Activated CD4-positive, CD25-positive, alpha-beta regulatory T cell treated with anti-CD3 and anti-CD28 coated beads, Interleukin-2, amount 50 U/mL, for 72 hours (primary cell): ENCODE results near the gene RECQL5.

Source experiments
- DNase-seq: peaks from one replicate; pipeline ENCODE4 v3.0.0; 2021

The RECQL5 gene

DNA sequence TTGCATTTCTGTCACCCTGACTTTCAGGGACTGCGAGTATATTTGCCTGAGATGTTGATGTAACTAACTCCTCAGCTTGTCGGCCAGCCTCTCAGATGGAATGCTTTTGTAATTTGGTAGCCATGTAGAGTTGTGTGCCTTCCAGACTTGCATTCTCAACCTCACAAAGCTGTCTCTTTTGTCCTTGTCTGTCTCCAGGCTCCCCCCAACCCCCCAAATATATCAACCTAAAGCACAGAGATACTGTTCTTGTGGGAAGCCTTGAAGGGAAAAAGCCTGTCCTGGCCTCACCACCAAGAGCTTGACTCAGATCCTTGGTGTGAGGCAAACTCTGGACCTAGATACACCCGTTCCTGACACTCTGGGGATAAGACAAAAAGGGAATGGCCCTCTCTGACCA lies 18.5 kb upstream of the RECQL5 start:
- no peak for DNase-seq

DNA sequence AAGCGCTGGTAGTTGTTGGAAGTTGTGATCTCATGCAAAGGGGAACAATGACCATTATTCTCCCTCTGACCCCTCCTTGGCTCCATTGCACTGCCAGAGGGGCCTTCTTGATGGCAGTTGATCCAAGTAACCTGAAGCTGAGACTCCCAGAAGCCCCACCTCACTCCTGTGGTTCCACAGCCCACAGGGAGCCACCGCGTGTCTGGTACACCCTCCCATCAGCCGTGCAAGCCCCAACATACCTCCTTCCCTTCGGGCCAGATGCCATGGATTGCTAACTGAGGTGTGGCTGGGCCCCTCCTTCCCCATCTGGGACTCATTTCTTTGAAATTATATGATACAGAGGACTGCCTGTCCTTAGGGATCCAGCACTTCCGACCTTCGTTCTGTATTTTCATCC lies 18.0 kb upstream of the RECQL5 start:
- DNase-seq: no peak

DNA sequence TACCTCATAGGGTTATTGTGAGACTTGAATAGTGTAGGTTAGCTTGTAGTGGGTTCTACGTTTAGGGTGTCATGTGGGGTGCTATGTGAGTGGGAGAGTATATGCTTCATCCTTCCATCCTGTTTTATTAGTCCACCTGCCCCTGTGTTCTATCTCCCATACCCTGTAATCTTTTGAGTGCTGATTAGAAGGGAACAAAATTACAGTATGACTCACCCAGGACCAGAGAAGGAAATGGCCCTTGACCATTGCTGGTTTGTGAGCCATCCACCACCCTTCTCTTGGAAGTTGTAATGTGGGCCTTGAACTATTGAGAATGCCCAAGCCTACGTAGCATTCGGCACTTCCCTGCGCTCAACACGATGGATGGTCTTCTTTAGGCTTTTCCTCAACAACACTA lies 17.3 kb upstream of the RECQL5 start:
- DNase-seq: no peak

DNA sequence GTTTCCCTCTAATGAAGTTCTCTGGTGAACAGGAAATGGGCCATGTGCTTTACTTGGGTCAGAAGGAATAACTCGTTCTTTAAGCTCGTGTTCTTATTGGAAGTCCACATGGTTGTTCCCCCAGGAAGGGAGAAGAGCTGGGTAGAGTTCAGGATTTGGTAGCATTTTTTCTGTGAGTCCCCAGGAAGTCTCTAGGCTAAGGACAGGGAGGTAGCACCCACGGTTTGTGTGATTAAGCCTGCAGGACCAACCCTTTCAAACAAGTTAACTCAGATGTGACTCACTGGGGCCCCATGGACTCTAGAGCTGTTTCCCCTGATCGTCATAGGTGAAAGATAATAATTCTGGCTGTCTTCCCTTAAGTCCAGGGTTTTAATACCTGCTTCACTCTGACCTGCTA lies 16.6 kb upstream of the RECQL5 start:
- no peak for DNase-seq

DNA sequence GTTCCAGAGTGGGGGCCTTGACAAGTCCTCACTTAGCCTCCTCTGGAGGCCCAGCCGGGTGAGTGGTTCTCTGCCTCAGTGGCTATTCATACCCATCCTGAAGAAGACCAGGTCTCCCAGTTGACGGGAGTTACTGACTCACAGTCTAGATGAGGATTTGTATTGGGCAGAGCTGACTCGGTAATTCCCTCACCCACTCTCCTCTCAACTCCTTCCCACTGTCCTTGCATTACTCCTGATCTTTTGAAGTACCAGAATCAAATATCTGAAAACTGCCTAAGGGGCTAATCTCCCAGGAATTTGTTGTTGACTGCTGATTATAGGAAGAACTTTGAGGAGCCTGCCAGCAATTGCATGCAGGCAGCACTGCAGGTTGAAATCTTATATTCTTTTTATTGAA lies 14.3 kb upstream of the RECQL5 start:
- no peak for DNase-seq

DNA sequence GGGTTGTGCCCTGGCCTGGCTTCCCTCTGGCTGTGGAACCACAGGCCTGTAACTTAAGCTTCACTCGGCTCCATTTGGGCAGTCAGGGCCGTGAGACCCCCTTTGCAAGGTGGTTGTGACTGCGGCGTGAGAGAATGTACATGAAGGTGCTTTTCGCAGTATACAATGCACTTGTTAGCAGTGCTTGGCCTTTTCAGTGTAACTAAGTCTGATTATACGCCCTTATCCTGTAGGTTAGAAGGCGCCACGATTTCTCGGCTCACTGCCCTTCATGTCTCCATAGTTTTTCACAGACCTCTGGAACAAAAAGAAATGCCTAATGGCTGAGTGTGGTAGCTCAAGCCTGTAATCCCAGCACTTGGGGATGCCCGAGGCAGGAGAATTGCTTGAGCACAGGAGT lies 13.5 kb upstream of the RECQL5 start:
- no peak for DNase-seq

DNA sequence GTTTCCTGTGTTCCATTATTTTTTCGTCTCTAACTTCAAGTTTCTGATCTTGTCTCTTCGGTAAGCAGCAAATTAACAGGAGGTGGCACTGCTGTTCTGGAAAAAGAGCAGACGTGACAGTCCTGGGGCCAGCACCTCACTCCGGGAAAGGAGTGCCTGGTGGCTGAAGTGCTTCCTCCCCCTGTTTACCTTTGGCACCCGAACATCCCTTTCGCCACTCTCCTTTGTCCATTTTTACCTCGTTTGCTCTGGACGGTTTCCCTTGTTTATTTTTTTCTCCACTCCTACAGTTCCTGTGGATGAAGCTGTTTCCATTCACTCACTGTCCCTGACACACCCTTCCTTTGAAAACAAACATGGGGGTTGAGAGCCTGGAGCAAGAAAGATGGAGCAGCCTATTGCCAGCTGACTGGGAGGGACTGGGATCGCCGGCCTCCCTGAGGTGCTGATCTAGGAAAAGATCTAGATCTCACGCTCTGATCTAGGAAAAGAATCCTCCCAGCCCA lies 12.8 kb upstream of the RECQL5 start:
- no peak for DNase-seq

DNA sequence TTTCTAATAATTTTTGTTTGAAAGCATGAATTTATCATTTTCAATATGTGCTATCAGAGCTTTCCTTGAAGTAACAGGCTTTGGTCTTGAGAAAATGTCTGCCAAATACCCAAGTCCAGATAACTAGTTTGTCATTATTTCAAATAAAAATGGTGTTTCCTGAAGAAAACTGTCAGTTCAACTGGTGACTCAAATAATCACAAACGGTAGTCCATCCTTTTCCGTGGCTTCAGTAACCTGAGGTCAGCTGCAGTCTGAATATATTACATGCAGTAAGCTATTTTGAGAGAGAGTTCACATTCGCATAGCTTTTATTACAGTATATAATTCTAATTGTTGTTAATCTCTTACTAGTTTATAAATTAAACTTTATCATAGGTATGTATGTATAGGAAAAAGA lies 9.5 kb upstream of the RECQL5 start:
- no peak for DNase-seq

DNA sequence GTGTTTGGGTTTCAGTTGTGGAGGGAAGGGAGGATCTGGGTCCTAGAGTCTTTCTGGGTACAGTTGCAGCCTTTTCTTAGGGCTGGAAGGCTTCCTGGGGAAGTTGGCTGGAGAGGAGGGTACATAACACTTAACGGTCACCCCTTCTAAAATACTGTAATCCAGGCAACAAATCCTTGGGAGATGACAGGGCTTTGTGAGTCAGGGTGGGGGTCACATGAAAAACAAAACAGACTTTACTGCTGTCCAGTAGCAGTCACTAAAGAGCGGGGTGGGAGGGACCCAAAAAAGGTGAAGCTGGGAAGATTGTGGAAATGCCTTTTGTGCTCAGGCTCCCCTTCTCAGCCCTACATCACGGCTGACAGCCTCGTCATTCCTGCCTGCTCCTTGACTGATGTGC lies 6.5 kb upstream of the RECQL5 start:
- DNase-seq: no peak

DNA sequence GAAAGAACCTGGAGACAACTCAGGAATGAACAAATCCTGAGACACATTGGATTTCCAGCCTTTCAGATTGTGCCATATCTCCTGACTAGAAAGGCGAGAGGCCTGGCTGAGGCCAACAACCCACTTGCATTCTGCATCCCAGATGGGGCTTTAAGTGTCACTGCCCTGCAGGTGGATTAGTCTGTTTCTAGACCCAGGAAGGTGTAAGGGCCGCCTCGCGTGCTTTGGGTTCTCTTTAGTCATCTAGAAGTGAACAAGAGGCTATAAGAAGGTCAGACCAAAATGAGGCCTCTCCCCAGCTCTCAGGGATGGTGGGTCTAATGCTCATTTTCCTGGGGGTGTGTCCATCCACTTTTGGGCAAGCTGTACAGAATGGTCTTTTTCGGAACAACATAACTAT lies 5.1 kb upstream of the RECQL5 start:
- DNase-seq: no peak

DNA sequence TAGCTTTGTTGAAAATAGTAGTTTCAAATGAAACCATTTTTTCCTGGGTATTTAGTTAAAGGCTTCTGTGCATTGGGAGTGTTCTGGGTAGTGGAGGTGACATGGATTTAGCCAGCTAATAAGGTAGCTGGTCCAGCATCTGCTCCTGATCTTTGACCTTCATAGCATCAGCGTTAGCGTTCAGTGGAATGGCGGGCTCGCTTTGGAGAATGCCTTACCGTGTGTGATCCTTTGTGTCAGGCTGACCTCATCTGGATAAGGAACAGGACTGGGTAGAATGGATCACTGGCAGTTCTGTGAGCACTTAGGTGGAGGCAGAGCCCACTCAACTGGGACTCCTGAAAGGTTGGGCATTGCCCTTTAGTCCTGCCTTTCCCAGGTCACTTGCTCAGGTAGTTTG lies 3.9 kb upstream of the RECQL5 start:
- DNase-seq: no peak

DNA sequence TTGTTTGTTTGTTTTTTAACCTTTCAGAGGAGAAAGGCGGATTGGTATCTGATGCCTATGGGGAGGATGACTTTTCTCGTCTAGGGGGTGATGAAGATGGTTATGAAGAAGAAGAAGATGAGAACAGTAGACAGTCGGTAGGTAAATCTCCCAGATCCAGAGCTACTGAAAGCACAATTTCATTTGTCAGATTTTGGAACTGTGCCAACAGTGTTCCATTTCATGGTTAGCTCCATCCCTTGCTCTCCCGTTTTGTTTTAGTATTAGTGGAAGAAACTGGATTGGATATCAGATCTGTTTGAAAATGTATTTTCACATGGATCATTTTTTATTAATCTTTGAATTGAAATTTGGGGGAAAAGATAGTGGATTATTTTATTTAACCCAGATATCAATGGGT lies 1.5 kb upstream of the RECQL5 start:
- DNase-seq: no peak

DNA sequence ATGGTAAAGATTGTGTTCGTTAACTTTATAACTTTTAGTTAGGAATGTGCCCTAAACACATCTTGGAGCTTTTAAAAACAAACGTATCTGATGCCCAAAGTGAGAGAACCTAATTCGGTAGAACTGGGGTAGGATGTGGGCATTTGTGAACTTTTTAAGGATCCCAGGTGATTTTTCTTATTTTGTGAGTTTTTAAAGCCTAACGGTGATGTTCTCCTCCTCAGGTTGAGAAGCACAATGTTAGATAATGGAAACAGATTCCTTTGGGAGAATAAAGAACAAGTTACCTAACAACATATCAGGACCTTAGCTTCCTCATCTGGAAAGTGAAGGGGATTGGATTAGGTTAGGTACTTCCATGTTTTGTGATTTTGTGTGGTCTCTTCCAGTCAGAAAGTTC lies 871 bp upstream of the RECQL5 start:
- no peak for DNase-seq

DNA sequence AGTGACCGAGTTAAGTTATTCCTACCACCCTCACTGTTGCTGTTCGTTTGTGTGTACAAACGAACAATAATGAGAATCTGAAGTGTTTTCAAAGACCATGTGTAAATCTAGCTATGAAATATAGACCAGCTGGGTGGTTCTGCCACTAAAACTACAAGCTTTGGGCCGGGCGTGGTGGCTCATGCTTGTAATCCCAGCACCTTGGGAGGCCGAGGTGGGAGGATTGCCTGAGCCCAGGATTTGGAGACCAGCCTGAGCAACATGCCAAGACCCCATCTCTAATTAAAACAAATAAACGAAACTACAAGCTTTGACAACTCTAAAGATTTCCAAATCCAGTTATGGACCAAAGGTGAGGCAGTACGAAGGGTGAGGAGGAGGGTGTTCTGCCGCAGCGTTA lies 973 bp downstream of the RECQL5 start:
- no peak for DNase-seq

DNA sequence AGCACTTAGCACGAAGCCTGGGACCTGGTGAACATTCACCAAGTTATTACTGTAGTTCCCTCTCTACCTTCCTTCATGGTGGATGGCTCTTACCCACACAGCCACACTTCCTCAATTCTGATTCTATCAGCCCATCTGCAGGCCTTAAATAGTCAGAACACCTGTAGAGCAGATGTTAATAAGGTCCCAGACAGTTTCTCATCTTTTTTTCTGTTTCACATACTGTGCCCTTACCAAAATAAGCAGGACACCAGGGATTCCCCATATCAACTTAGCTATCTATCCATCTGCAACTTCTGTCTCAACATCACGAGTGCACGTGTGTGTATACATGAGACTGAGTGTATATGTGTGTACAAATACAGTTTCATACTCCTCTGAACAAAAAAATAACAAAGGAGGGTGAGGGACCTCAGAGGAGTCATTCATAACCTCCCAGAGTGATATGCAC lies 2.8 kb downstream of the RECQL5 start:
- no peak for DNase-seq

DNA sequence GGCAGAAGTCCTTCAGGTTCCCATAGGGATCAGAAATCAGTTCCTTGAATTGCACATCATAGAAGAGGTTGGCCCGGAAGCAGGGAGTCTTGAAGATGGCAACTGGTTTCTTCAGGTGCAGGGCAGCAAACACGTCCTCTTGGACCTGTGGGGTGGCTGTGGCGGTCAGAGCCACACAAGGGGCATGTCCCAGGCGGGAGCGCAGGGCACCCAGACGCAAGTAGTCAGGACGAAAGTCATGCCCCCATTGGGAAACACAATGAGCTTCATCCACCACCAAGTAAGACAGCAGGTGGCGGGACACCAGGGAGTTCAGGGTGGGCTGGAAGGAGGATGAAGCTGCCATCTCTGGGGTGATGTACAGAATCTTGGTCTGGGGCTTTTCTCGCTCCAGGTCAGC lies 4.4 kb downstream of the RECQL5 start:
- DNase-seq: no peak

DNA sequence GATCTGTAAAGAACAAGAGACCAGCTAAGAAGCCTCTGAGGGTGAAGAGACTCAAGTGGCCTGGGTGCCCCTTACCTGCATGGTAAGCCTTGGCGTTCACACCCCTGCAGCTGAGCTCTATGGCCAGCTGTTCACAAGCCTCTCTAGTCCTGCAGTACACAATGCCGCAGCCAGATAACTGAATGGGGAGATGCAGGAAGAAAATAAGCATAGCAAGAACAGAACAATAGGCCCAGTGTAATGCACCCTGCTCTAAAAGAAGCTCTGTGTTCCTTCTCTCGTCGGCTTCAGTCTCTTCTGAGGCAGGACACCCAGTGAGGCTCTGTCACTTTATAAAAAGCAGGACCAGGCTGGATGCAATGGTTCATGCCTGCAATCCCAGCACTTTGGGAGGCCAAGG lies 5.4 kb downstream of the RECQL5 start:
- no peak for DNase-seq

DNA sequence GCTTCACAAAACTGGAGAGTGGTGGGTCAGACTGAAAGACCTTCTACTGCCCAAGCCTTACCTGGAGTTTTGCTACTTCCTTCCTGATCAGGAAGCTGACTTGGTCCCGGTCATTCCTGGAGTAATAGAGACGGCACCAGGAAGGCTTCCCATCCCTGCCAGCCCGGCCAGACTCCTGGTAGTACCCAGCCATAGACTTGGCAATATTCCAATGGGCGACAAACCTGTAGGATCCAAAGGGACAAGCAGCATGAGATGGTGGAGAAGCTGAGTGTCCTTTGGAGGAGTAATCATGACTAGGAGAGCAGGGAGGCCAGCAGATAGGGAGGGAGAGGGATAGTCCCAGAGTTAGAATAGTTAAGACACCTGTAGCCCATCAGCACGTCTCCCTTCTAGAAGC lies 8.7 kb downstream of the RECQL5 start:
- no peak for DNase-seq

DNA sequence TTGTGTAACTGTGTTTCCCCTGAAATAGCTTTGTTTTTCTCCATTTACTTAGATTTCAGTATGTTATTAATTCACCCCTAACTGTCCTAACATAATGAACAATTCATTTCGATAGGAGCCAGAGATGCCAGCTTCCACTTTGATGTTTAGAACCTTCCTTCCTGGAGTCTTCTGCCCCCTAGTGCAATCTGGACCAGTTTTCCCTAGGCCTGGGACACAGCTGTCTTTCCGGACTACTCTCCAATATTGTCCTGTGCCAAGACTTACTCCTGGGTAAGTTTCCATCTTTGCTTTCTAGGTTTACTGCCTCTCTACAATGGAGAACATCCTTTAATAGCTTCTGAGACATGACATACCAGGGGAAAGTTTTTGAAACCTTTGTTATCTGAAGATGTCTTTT lies 12.8 kb downstream of the RECQL5 start:
- DNase-seq: no peak

DNA sequence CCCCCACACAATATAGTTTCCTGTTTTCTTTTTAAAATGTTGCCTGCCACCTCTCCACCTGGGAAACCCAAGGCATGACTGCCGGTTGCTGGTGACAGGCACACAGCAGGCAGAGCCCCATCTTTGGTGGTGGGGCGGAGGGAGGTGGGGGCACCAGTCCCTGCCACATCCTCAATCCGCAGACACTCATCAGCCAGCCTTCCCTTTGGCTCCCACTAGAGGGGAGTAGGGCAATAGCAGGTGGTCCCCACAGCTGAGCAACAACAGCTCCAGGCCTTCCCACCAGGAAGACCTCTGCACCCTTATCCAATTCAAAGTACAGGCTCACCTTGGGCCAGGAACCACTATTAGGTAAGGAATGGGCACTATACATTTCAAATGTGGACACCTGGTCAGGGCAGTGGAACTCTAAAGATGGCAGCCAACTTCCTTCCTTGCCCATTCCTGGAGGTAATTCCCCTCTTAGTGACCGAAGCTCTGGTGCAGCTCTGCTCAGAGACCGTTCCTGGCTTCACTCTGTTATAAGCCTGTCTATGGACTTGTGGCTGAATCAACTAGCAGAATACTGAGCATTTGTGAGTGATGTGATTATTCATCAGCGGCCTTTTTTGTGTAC lies 13.9 kb downstream of the RECQL5 start:
- no peak for DNase-seq

DNA sequence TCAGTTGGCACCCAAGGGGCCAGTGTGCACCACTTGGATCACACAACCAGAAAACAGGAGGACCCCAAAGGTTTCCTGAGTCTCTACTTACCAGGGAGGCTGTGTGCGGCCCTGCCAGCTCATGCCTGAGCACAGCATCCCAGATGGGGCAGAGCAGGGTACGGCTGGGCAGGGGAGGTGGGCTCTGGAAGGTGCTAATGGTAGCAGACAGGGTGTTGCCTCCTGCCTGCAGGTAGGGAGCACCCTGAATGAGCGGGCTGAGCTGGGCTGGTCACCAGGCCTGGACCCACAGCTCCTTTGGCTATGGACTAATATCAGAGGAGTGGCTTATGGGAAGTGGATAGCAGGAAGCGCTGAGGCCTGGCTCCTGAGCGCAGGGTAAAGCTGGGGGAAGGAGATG lies 14.6 kb downstream of the RECQL5 start:
- no peak for DNase-seq

DNA sequence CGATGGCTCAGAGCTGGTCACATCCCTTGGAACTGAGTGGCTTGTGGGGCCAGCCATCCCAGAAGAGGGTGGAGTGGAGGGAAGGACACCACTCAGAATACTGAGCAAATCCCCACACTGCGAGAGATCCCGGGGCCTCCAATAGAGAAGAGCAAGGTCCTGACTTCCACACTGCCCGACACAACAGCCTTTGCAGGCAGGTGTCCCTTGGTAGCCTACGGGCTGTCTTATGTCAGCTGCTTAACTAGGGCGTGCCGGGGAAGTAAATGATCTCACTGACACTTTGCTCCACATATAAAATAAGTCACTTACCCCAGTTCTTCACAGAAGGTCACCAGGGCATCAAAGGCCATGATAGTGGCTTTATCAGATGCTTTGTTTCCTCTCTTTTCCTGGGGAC lies 16.1 kb downstream of the RECQL5 start:
- no peak for DNase-seq

DNA sequence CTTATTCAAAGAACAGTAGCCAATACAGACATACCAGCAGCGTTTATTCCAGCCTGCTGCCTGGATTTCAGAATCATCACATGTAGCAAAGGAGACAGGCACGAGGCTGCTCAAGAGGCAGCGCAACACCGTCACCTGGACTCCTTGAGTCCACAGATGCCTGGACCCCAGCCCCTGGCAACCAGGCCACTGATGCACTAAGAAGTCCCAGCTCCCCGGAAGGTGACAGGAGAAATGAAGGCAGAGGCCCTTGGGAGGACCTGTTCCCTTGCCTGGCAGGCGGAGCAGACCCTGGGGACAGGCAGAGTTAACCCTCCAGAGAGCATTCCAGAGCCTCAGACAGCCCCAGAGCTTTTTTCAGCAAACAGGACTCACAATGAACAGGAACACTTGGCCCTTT lies 17.3 kb downstream of the RECQL5 start:
- DNase-seq: no peak

DNA sequence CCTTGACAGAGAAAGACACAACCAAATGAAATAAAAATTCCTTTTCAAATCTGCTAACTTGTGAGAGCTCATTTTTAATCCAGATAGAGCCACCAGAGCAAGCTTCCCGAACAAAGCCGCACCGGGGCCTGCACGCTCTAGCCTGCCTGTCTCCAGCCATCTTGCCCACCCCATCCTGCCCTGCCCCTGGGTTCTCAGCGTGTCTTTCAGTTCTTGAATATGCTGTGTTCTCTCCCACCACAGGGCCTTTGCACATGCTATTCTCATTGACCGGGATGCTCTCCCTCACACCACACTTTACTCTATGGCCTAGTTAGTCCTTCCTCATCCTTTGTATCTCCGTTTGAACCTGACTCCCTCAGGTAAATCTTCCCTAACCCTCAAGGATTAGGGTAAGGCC lies 19.0 kb downstream of the RECQL5 start:
- no peak for DNase-seq

DNA sequence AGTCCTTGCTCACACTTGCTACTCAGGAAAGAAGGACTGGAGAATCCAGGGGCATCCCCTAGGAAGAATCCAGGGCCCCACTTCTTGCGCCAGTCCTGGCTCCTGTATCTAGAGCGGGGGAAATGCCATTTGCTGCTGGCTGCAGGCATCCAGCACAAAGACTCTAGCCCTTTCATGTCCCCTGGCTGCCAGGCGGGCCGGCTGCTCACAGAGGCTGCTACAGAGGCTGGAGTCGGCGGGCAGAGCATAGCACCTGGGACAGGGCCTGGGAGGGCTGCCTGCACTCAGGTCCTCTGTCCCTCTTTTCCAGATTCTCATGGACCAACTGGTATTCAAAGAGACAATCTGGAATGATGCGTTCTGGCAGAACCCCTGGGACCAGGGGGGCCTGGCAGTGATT lies 19.9 kb downstream of the RECQL5 start:
- DNase-seq: no peak

DNA sequence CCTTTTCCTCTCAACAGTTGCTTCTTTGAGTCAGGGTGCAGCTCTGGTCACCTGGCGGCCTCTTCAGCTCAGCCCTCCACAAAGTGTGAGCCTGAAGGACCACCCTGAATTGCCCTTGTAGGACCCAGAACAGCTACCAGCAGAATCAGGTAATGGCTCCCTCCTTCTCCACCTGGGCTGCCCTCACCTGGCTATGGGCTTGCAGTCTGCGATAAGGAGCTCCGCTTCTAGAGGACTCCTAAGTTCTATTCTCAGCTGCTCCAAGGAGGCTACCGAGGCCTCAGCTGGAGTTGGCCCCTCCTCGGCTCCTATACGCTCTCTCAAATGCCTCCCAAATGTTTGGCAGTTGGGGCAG lies 20.3 kb downstream of the RECQL5 start:
- DNase-seq: no peak
